HG02678 (cell line): ENCODE measurements around the gene WDR49.
"Not testable (repeated sequence)": the region's sequence is repeated elsewhere in the genome, so short reads cannot be mapped to it uniquely, and the experiment has no call there.

ENCODE experiments used
- ATAC-seq: cut with Tn5 transposase; IDR thresholded peaks from one replicate; pipeline ENCODE4 v1.9.1; 2021; ENCODE audit warnings: mild to moderate bottlenecking, moderate library complexity; ENCODE audit not compliant: unreplicated experiment

WDR49 gene

GRCh38 chr3:167615030-167615429, 38.7 kb downstream of the WDR49 start:
- ATAC-seq = no peak

- not testable (repeated sequence) for ATAC-seq
These were observed 39.5 kb downstream of the WDR49 start for GRCh38 chr3:167614196-167614595.

- no peak for ATAC-seq
These were observed 42.0 kb downstream of the WDR49 start for GRCh38 chr3:167611718-167612117.

- ATAC-seq = no peak
These were observed 44.6 kb downstream of the WDR49 start for GRCh38 chr3:167609156-167609555.

- ATAC-seq = no peak
These were observed 46.9 kb downstream of the WDR49 start for GRCh38 chr3:167606836-167607235.

GRCh38 chr3:167605871-167606270, 47.9 kb downstream of the WDR49 start:
- no peak for ATAC-seq

- ATAC-seq = no peak
These were observed 51.7 kb downstream of the WDR49 start for GRCh38 chr3:167602041-167602440.

- no peak for ATAC-seq
These were observed 66.1 kb downstream of the WDR49 start for GRCh38 chr3:167587651-167588050.

- no peak for ATAC-seq
These were observed 78.6 kb downstream of the WDR49 start for GRCh38 chr3:167575000-167575600.

- ATAC-seq = no peak
These were observed 80.8 kb downstream of the WDR49 start for GRCh38 chr3:167572991-167573390.

GRCh38 chr3:167568634-167569033, 85.1 kb downstream of the WDR49 start:
- no peak for ATAC-seq

- no peak for ATAC-seq
These were observed 88.3 kb downstream of the WDR49 start for GRCh38 chr3:167565489-167565888.

GRCh38 chr3:167564612-167565011, 89.1 kb downstream of the WDR49 start:
- no peak for ATAC-seq

GRCh38 chr3:167559924-167560323, 93.8 kb downstream of the WDR49 start:
- no peak for ATAC-seq

GRCh38 chr3:167554898-167555297, 98.8 kb downstream of the WDR49 start:
- no peak for ATAC-seq

- no peak for ATAC-seq
These were observed 115.7 kb downstream of the WDR49 start for GRCh38 chr3:167538081-167538480.

- ATAC-seq = no peak
These were observed 132.8 kb downstream of the WDR49 start for GRCh38 chr3:167521006-167521355.

GRCh38 chr3:167520266-167521005, 133.3 kb downstream of the WDR49 start:
- no peak for ATAC-seq

- ATAC-seq = peak; percentile 40
These were observed 145.8 kb downstream of the WDR49 start for GRCh38 chr3:167507954-167508353.

- ATAC-seq = no peak
These were observed 151.3 kb downstream of the WDR49 start for GRCh38 chr3:167502401-167502800.

- no peak for ATAC-seq
These were observed 151.8 kb downstream of the WDR49 start for GRCh38 chr3:167501941-167502340.

- no peak for ATAC-seq
These were observed 155.8 kb downstream of the WDR49 start for GRCh38 chr3:167497903-167498302.

- ATAC-seq = no peak
These were observed 160.5 kb downstream of the WDR49 start for GRCh38 chr3:167493244-167493643.
